OCI-LY3 (cell line): ENCODE measurements around the gene STK32A.

ENCODE experiments used
- EZH2phosphoT487 ChIP-seq: fragments of 200-600 bp; shearing (Covaris generic); IDR thresholded peaks from 2 replicates; pipeline ENCODE4 v1.6.1; 2018; ENCODE audit warnings: antibody characterized with exemption, mixed run types, low read depth
- TF ChIP-seq, protein P1 (sequence below): fragments of 200-600, 300-600 bp; sonication (generic); IDR thresholded peaks from 2 replicates; pipeline ENCODE4 v1.5.1; 2014; ENCODE audit warnings: antibody characterized with exemption, low read length, low read depth

GRCh38 chr5:147332658-147333057 lies 97.8 kb downstream of the STK32A start:
- TF ChIP-seq, protein P1, sequence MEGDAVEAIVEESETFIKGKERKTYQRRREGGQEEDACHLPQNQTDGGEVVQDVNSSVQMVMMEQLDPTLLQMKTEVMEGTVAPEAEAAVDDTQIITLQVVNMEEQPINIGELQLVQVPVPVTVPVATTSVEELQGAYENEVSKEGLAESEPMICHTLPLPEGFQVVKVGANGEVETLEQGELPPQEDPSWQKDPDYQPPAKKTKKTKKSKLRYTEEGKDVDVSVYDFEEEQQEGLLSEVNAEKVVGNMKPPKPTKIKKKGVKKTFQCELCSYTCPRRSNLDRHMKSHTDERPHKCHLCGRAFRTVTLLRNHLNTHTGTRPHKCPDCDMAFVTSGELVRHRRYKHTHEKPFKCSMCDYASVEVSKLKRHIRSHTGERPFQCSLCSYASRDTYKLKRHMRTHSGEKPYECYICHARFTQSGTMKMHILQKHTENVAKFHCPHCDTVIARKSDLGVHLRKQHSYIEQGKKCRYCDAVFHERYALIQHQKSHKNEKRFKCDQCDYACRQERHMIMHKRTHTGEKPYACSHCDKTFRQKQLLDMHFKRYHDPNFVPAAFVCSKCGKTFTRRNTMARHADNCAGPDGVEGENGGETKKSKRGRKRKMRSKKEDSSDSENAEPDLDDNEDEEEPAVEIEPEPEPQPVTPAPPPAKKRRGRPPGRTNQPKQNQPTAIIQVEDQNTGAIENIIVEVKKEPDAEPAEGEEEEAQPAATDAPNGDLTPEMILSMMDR, result no peak
- no peak for TF ChIP-seq EZH2phosphoT487
